ENCODE data around the gene SP140. TPM values are rescaled to one million over a fixed set of nuclear protein-coding genes. Genes with fewer than 3 reads are reported as not detected.

SP140 gene
- total RNA-seq, 2 experiments from 2014 or later: 4.8 to 6.4 TPM

DNA sequence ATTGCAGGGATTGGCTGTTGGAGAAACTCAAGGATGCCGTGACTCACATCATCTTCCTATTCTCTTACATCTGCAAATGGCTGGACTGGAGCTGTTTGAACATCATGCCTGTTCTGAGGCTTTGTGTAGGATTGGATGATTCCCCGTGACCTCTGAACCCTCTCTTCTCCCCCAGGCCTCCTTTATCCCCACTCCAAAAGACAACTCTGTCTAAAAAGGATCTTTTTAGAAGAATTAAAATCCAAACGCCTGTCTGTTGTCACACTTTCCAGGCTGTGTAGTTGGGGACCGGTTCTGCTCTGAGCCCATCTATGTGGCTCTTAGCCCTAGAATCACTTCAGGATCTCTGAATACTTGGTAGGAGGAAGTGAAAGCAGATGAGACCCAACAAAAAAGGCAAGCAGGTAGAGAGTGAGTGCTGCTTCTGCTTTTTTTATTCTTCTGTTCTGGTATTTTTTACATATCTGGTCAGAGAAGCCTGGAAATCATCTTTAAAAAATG lies 565 bp downstream of the SP140 start:
- Histone ChIP-seq H3K4me1 (ENCODE audit: insufficient read depth, low read length, poor library complexity, severe bottlenecking) (peaks cover 53% of the 10 kb centered on the region), H3K79me2 (ENCODE audit: insufficient read depth, low read depth, low read length) (no peaks in the 10 kb centered on the region), H4K20me1 (ENCODE audit: insufficient read depth, low read length) (no peaks in the 10 kb centered on the region), H3K36me3 (ENCODE audit: insufficient read depth, low read length) (no peaks in the 10 kb centered on the region; the same call in 1 of the 2 replicates), H3K27ac (ENCODE audit: low read depth, low read length, poor library complexity, severe bottlenecking) (peak overlapping the region; percentile 69), H3K9me2 (ENCODE audit: insufficient read depth, low read length) (no peaks in the 10 kb centered on the region), H3K4me3 (ENCODE audit: low read depth, low read length, poor library complexity, severe bottlenecking) (peak overlapping the region; percentile 51), H3K4me2 (ENCODE audit: low read length) (peak overlapping the region; percentile 86), H2AFZ (ENCODE audit: low read length) (peak overlapping the region; percentile 41; the same call in 1 of the 2 replicates), H3K9me3 (ENCODE audit: low read length) (peaks cover 20% of the 10 kb centered on the region)
- intact Hi-C loops (cut with micrococcal nuclease; ENCODE audit: unreplicated experiment): loop anchor here (1.0 to 5.0 kb wide), 3 partner anchors 21 to 191 kb away; partner anchors contain the start of gene SP100
- peak; percentile 88 for DNase-seq (ENCODE audit: low spot score)
- BruUV-seq (replicated peaks): TSS peak; percentile 74
- TF ChIP-seq EZH2phosphoT487 (IDR thresholded peaks at IDR 0.05; ENCODE audit: borderline replicate concordance, low read depth, low read length): no peak
- TF ChIP-seq, protein P1, sequence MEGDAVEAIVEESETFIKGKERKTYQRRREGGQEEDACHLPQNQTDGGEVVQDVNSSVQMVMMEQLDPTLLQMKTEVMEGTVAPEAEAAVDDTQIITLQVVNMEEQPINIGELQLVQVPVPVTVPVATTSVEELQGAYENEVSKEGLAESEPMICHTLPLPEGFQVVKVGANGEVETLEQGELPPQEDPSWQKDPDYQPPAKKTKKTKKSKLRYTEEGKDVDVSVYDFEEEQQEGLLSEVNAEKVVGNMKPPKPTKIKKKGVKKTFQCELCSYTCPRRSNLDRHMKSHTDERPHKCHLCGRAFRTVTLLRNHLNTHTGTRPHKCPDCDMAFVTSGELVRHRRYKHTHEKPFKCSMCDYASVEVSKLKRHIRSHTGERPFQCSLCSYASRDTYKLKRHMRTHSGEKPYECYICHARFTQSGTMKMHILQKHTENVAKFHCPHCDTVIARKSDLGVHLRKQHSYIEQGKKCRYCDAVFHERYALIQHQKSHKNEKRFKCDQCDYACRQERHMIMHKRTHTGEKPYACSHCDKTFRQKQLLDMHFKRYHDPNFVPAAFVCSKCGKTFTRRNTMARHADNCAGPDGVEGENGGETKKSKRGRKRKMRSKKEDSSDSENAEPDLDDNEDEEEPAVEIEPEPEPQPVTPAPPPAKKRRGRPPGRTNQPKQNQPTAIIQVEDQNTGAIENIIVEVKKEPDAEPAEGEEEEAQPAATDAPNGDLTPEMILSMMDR (conservative IDR thresholded peaks at IDR 0.05; ENCODE audit: low read length): no peak
- POLR2A ChIA-PET: interaction anchor here (0.6 to 1.2 kb wide), 2 partner anchors 9 to 88 kb away, joined by 3 to 4 read pairs; no protein-coding TSS in a partner anchor
- CTCF ChIA-PET (ENCODE audit: unreplicated experiment): interaction anchor here (0.6 kb wide), 1 partner anchor 830 kb away, joined by 6 read pairs; the partner anchor contains the start of gene PSMD1

DNA sequence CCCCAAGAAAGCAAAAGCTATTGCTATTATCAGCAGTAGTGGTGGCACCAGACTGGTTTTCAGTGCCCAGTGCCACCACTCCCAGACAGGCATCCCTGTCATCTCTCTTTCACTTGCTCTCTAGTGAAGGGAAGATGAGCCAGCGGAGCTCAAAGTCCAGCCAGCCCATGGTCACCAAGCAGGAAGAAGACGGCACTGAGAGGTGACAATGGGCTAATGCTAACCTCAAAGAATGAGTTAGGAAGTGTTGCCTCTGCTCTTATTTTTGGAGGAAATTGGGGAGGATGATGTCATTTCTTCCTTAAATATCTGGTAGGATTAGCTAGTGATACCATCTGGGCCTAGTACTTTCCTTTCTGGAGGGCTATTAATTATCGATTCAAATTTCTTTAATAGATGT lies 1.7 kb downstream of the SP140 start:
- no peak overlapping the region for H2AFZ ChIP-seq (ENCODE audit: low read length)
- peaks cover 27% of the 10 kb centered on the region for H3K9me3 ChIP-seq (ENCODE audit: low read length)
- ChIA-PET POLR2A (interaction anchor here (0.7 to 1.2 kb wide), 4 partner anchors 10 to 101 kb away, joined by 3 to 6 read pairs (median 4); no protein-coding TSS in a partner anchor), CTCF (ENCODE audit: unreplicated experiment) (no interaction called here)
- BruUV-seq (replicated peaks): no TSS peak
- H3K36me3 ChIP-seq (ENCODE audit: insufficient read depth, low read length): no peaks in the 10 kb centered on the region; the same call in 1 of the 2 replicates
- no peaks in the 10 kb centered on the region for H4K20me1 ChIP-seq (ENCODE audit: insufficient read depth, low read length)
- H3K27ac ChIP-seq (ENCODE audit: low read depth, low read length, poor library complexity, severe bottlenecking): no peak overlapping the region
- no peaks in the 10 kb centered on the region for H3K79me2 ChIP-seq (ENCODE audit: insufficient read depth, low read depth, low read length)
- H3K9me2 ChIP-seq (ENCODE audit: insufficient read depth, low read length): no peaks in the 10 kb centered on the region
- H3K4me3 ChIP-seq (ENCODE audit: low read depth, low read length, poor library complexity, severe bottlenecking): peak overlapping the region; percentile 14
- peaks cover 42% of the 10 kb centered on the region for H3K4me1 ChIP-seq (ENCODE audit: insufficient read depth, low read length, poor library complexity, severe bottlenecking)
- intact Hi-C loops (cut with micrococcal nuclease; ENCODE audit: unreplicated experiment): loop anchor here (5.0 kb wide), 2 partner anchors 90 to 190 kb away; partner anchors contain the start of gene SP100
- TF ChIP-seq EZH2phosphoT487 (IDR thresholded peaks at IDR 0.05; ENCODE audit: borderline replicate concordance, low read depth, low read length): no peak
- TF ChIP-seq, protein P1 (conservative IDR thresholded peaks at IDR 0.05; ENCODE audit: low read length): no peak
- no peak for DNase-seq (ENCODE audit: low spot score)
- H3K4me2 ChIP-seq (ENCODE audit: low read length): peak overlapping the region; percentile 55; the same call in 1 of the 2 replicates

DNA sequence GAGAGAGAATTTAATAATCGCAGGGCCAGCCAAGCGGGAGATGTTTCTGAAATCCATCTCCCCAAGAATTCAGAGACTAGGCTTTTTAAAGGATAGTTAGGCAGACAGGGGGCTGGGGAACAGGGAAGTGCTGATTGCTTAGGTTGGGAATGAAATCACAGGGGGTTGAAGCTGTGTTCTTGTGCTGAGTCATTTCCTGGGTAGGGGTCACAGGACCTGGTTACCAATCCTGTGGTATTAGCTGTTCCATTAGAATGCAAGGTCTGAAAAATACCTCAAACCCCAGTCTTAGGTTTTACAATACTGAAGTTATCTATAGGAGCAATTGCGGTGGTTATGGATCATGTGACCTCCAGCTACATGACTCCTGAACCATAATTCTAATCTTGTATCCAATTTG lies 4.6 kb downstream of the SP140 start:
- no peak overlapping the region for H3K4me2 ChIP-seq (ENCODE audit: low read length)
- H3K4me3 ChIP-seq (ENCODE audit: low read depth, low read length, poor library complexity, severe bottlenecking): no peak overlapping the region
- no peaks in the 10 kb centered on the region for H3K9me2 ChIP-seq (ENCODE audit: insufficient read depth, low read length)
- H3K9me3 ChIP-seq (ENCODE audit: low read length): peaks cover 34% of the 10 kb centered on the region
- intact Hi-C loops (cut with micrococcal nuclease; ENCODE audit: unreplicated experiment): no loop called here
- H3K36me3 ChIP-seq (ENCODE audit: insufficient read depth, low read length): no peaks in the 10 kb centered on the region; the same call in 1 of the 2 replicates
- no peak overlapping the region for H2AFZ ChIP-seq (ENCODE audit: low read length)
- DNase-seq (ENCODE audit: low spot score): no peak
- TF ChIP-seq, protein P1 (conservative IDR thresholded peaks at IDR 0.05; ENCODE audit: low read length): no peak
- TF ChIP-seq EZH2phosphoT487 (IDR thresholded peaks at IDR 0.05; ENCODE audit: borderline replicate concordance, low read depth, low read length): no peak
- ChIA-PET CTCF (ENCODE audit: unreplicated experiment) (no interaction called here), POLR2A (no interaction called here)
- no TSS peak for BruUV-seq (replicated peaks)
- H3K27ac ChIP-seq (ENCODE audit: low read depth, low read length, poor library complexity, severe bottlenecking): no peak overlapping the region
- H3K4me1 ChIP-seq (ENCODE audit: insufficient read depth, low read length, poor library complexity, severe bottlenecking): peaks cover 26% of the 10 kb centered on the region
- H3K79me2 ChIP-seq (ENCODE audit: insufficient read depth, low read depth, low read length): no peaks in the 10 kb centered on the region
- no peaks in the 10 kb centered on the region for H4K20me1 ChIP-seq (ENCODE audit: insufficient read depth, low read length)

All from OCI-LY7 (cell line).